Measurements from ENCODE around the gene PCSK9.

PCSK9 gene

GRCh38 chr1:55057270-55057955, 18.1 kb downstream of the PCSK9 start:
- in situ Hi-C loops (cut with HindIII; ENCODE audit: low sequenced_read_pairs): no loop called here

GRCh38 chr1:55057956-55058298, 18.6 kb downstream of the PCSK9 start:
- in situ Hi-C loops (cut with HindIII; ENCODE audit: low sequenced_read_pairs): no loop called here

GRCh38 chr1:55059302-55060132, 20.2 kb downstream of the PCSK9 start:
- in situ Hi-C loops (cut with HindIII; ENCODE audit: low sequenced_read_pairs): no loop called here

GRCh38 chr1:55060133-55060999, 21.0 kb downstream of the PCSK9 start:
- in situ Hi-C loops (cut with HindIII; ENCODE audit: low sequenced_read_pairs): no loop called here

GRCh38 chr1:55061000-55061705, 21.8 kb downstream of the PCSK9 start:
- in situ Hi-C loops (cut with HindIII; ENCODE audit: low sequenced_read_pairs): no loop called here

DNA sequence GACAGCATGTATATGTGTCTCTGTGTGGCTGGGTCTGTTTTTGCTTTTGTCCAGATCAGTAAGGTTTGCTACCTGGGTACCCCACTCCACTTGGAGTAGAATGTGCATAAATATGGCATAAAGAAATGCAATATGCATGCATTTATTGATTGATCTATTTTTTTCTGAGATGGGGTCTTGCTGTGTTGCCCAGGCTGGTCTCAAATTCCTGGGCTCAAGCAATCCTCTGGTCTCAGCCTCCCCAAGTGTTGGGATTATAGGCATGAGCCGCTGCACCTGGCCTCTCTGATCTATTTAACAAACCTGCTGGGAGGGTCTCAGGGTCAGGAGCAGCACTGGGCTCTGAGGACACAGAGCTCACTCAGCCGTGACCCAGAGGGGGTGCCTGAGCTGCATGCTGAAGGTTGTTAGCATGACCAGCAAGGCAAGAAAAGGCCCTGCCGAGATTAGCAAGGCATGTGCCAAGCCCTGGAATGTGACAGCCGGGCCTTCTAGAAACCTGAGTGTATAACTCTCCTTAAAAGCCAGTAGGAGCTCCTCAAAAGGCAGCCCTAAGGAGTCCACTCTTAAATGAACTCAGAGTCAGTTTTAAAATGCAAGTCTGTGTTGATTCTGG, 22.5 kb downstream of the PCSK9 start:
- in situ Hi-C loops (cut with HindIII; ENCODE audit: low sequenced_read_pairs): no loop called here

- in situ Hi-C loops (cut with HindIII; ENCODE audit: low sequenced_read_pairs): no loop called here
These were observed 23.6 kb downstream of the PCSK9 start for GRCh38 chr1:55062801-55063576.

DNA sequence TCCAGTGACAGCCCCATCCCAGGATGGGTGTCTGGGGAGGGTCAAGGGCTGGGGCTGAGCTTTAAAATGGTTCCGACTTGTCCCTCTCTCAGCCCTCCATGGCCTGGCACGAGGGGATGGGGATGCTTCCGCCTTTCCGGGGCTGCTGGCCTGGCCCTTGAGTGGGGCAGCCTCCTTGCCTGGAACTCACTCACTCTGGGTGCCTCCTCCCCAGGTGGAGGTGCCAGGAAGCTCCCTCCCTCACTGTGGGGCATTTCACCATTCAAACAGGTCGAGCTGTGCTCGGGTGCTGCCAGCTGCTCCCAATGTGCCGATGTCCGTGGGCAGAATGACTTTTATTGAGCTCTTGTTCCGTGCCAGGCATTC, 24.2 kb downstream of the PCSK9 start:
- in situ Hi-C loops (cut with HindIII; ENCODE audit: low sequenced_read_pairs): no loop called here

GRCh38 chr1:55064071-55064581, 24.8 kb downstream of the PCSK9 start:
- in situ Hi-C loops (cut with HindIII; ENCODE audit: low sequenced_read_pairs): no loop called here

- in situ Hi-C loops (cut with HindIII; ENCODE audit: low sequenced_read_pairs): no loop called here
These were observed 25.5 kb downstream of the PCSK9 start for GRCh38 chr1:55064861-55065263.

- in situ Hi-C loops (cut with HindIII; ENCODE audit: low sequenced_read_pairs): no loop called here
These were observed 26.3 kb downstream of the PCSK9 start for GRCh38 chr1:55065648-55066047.

DNA sequence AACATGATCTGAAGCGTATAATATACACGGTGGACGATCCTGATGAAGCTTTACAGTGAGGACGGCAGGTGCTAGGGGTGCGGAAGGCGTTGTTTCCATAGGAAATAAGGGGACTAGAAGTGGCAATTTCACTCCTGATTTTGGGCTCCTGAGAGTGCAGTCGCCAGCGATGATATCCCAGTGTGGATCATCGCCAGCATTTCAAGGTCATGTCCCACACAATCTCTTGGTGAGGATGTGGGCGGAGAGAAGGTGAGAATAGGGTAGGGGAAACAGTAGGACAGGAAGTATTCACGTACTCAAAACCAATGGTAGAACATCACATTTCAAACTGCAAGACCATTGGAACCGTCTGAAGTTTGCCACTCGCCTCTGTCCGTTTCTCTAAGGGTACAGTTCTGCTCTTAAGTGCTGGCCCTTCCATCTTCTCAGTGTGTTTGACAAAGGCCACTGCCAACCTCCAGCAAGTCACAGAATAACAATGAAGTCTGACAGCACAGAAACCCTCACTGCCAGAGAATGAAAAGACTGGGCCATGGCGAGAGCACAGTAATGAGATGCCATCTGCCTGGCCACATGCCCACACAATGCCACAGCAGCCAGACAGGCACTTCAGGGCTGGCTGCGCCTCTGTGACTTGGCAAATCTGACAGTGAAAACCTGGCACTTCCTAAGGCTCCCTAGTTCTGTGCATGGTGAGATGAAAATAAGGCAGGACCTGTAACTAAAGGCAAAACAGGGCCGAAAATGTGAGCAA, 27.9 kb downstream of the PCSK9 start:
- in situ Hi-C loops (cut with HindIII; ENCODE audit: low sequenced_read_pairs): no loop called here

DNA sequence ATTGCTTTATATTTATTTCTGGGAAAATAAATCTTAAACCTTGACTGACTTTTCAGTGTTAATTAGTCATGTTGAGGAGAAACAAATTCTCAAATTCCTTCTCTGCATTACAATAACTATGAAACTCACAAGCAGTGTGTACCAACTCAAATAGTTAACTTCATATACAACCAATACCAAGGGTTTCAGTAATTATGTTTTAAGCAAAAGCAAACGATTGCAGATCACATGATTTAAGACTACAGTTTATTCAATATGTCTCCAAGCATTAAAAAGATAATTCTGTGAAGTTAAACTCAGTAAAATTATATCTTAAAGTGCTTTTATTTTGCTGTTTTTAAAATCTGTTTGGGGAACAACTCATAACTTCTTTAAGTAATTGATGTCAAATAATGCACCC, 28.6 kb downstream of the PCSK9 start:
- in situ Hi-C loops (cut with HindIII; ENCODE audit: low sequenced_read_pairs): no loop called here

GRCh38 chr1:55068638-55069037, 29.3 kb downstream of the PCSK9 start:
- in situ Hi-C loops (cut with HindIII; ENCODE audit: low sequenced_read_pairs): no loop called here

DNA sequence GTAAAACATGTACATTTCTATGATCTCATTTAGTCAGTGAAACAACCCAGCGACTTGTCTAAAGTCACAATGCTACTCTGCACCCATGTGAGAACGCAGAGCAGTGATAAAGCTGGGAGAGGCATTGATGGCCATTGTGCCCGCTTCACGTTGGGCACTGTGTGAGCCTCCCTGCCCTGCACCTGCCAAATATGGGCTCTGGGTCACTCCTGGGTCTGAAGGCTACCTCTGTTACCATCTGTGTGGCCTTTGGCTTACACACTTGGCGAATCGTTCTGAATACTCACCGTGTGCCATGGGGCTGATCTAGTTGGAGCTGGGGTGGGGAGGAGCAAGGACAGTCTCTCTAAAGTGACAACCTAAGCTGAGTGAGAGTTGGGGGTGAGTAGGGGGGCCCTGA, 29.9 kb downstream of the PCSK9 start:
- in situ Hi-C loops (cut with HindIII; ENCODE audit: low sequenced_read_pairs): no loop called here

DNA sequence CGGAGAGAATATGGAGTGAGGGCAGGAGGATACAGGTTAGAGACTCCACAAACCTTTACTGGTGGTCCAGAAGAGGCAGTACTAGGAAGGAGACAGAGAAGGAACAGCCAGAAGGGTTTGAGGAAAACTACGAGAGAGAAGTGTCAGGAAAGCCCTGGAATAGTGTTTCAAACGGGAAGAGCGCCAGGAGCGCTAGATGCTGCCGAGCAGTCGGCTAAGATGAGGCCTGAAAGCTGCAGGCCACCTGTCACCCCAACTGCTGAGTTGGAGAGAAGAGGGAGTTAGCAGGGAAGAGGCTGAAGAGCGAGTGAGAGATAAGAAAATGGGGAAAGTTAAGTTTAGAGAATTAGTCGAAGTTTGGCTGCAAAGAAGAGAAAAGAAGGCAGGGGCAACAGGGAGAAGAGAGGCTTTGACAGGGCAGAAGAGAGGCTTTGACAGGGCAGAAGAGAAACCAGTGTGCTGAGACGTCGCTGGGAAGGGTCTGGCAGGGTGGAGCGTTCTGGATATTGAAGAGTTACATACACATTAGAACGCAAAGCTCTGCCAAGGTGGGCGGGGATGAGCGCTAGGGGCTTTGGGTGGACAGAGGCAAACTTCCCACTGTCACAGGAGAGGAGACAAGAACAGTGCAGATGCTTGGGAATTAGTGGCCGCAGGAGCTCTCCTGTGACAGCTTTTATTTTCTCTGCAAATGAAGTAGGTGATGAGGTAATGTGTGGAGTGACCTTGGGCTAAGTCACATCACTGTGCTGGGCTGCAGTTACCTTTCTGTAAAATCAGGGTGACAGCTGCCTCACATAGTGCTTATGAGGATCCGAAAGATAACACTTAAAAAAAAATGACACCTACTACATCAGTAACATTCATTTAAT, 31.2 kb downstream of the PCSK9 start:
- in situ Hi-C loops (cut with HindIII; ENCODE audit: low sequenced_read_pairs): no loop called here

DNA sequence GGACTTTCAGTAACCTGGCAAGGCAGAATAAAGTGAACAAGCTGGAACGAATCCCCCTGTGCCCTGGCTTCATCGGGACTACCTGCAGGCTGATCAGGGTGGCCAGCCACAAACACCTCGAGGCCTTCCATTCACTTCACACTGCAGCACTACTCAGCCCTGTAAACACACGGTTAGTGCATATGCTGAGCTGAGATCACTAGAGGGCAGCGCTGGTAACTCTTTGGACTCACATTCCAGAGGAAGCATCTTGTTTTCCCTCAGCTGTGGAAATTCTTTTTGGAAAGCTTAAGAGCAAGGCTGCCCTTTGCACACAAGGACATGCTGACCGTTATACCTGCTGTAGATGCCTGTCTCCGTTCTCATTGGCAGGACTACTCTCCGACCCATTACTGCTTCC, 32.1 kb downstream of the PCSK9 start:
- in situ Hi-C loops (cut with HindIII; ENCODE audit: low sequenced_read_pairs): no loop called here

Measured in DLD1 (cell line).